Activated CD4-positive, alpha-beta T cell treated with anti-CD3 and anti-CD28 coated beads, Interleukin-2, amount 10 ng/mL, durations not matched to agents 7 days and 5 days (primary cell): ENCODE data around the gene S100A5. TPM values are rescaled to one million over a fixed set of nuclear protein-coding genes. Genes with fewer than 3 reads are reported as not detected.

Experiments used
- CTCF ChIA-PET: fragments of 350-600 bp; sonication (Branson Sonifier 250); formaldehyde crosslinking; loops from one replicate; lab custom pipeline; 2021; ENCODE audit warnings: antibody characterized with exemption; lab: Charles Lee
- POLR2A ChIA-PET: fragments of 350-600 bp; sonication (Branson Sonifier 250); formaldehyde crosslinking; loops from one replicate; lab custom pipeline; 2021; ENCODE audit warnings: antibody characterized with exemption; lab: Charles Lee
- DNase-seq: peaks from one replicate; pipeline ENCODE4 v3.0.0-alpha.2; 2020
- H3K27ac Mint-ChIP-seq: one replicate; pipeline ENCODE4 v1.8.0; 2021; ENCODE audit warnings: mild to moderate bottlenecking, moderate library complexity, mixed read lengths
- H3K27me3 Mint-ChIP-seq: one replicate; pipeline ENCODE4 v1.8.0; 2021; ENCODE audit warnings: mixed read lengths
- H3K36me3 Mint-ChIP-seq: one replicate; pipeline ENCODE4 v1.8.0; 2021; ENCODE audit warnings: low read depth, mixed read lengths
- H3K4me1 Mint-ChIP-seq: one replicate; pipeline ENCODE4 v1.8.0; 2021; ENCODE audit warnings: mixed read lengths
- H3K4me3 Mint-ChIP-seq: one replicate; pipeline ENCODE4 v1.8.0; 2021; ENCODE audit warnings: mild to moderate bottlenecking, moderate library complexity, mixed read lengths
- H3K9me3 Mint-ChIP-seq: one replicate; pipeline ENCODE4 v1.8.0; 2021; ENCODE audit warnings: mixed read lengths
- total RNA-seq, 2 experiments: library from RNA; stranded (reverse); gene quantifications; one replicate each; pipeline ENCODE4 v1.2.3, GENCODE V29; 2021

Gene S100A5
- total RNA-seq, 2 experiments from 2014 or later, result 3.0 to 3.8 TPM

GRCh38 chr1:153544453-153545066 lies 3.8 kb upstream of the S100A5 start:
- POLR2A ChIA-PET, result interaction anchor here (0.7 to 1.9 kb wide), 6 partner anchors 9 to 89 kb away, joined by 3 to 7 read pairs (median 4); partner anchors contain the start of genes CHTOP, S100A2 and S100A6
- DNase-seq, result no peak
- peaks cover 51% of the 10 kb centered on the region for H3K36me3 Mint-ChIP-seq
- H3K27me3 Mint-ChIP-seq, result no peaks in the 10 kb centered on the region
- H3K27ac Mint-ChIP-seq, result peak overlapping the region; percentile 98
- CTCF ChIA-PET, result interaction anchor here (0.7 to 4.6 kb wide), 12 partner anchors 10 to 34 kb away, joined by 3 to 56 read pairs (median 4); partner anchors contain the start of genes S100A2 and S100A6
- H3K4me3 Mint-ChIP-seq, result peak overlapping the region; percentile 91
- H3K4me1 Mint-ChIP-seq, result peaks cover 93% of the 10 kb centered on the region
- H3K9me3 Mint-ChIP-seq, result no peaks in the 10 kb centered on the region

GRCh38 chr1:153543736-153544135 lies 3.0 kb upstream of the S100A5 start:
- ChIA-PET CTCF (interaction anchor here (0.6 to 4.6 kb wide), 5 partner anchors 9 to 83 kb away, joined by 3 to 56 read pairs (median 4); partner anchors contain the start of genes S100A13, S100A2 and S100A6), POLR2A (no interaction called here)
- H3K4me1 Mint-ChIP-seq, result peaks cover 95% of the 10 kb centered on the region
- no peaks in the 10 kb centered on the region for H3K9me3 Mint-ChIP-seq
- no peak for DNase-seq
- H3K36me3 Mint-ChIP-seq, result peaks cover 53% of the 10 kb centered on the region
- no peaks in the 10 kb centered on the region for H3K27me3 Mint-ChIP-seq
- peak overlapping the region; percentile 91 for H3K4me3 Mint-ChIP-seq
- H3K27ac Mint-ChIP-seq, result peak overlapping the region; percentile 98

- Mint-ChIP-seq H3K36me3 (peaks cover 53% of the 10 kb centered on the region), H3K27me3 (no peaks in the 10 kb centered on the region), H3K9me3 (no peaks in the 10 kb centered on the region), H3K4me1 (peaks cover 93% of the 10 kb centered on the region), H3K27ac (peak overlapping the region; percentile 96), H3K4me3 (peak overlapping the region; percentile 91)
- no peak for DNase-seq
- ChIA-PET CTCF (interaction anchor here (0.6 to 4.6 kb wide), 3 partner anchors 9 to 84 kb away, joined by 4 to 56 read pairs (median 10); partner anchors contain the start of genes S100A13, S100A2 and S100A6), POLR2A (no interaction called here)
Observed at GRCh38 chr1:153542956-153543711, 2.4 kb upstream of the S100A5 start.

GRCh38 chr1:153541641-153542590 lies 1.2 kb upstream of the S100A5 start:
- Mint-ChIP-seq H3K27ac (peak overlapping the region; percentile 96), H3K4me1 (peaks cover 93% of the 10 kb centered on the region), H3K36me3 (peaks cover 56% of the 10 kb centered on the region), H3K9me3 (no peaks in the 10 kb centered on the region), H3K4me3 (no peak overlapping the region), H3K27me3 (no peaks in the 10 kb centered on the region)
- POLR2A ChIA-PET, result no interaction called here
- no peak for DNase-seq
- CTCF ChIA-PET, result interaction anchor here (1.3 to 2.9 kb wide), 6 partner anchors 10 to 31 kb away, joined by 3 to 12 read pairs (median 6); no protein-coding TSS in a partner anchor

GRCh38 chr1:153539395-153540093 lies 1.2 kb downstream of the S100A5 start:
- peak overlapping the region; percentile 96 for H3K27ac Mint-ChIP-seq
- no peak for DNase-seq
- peaks cover 83% of the 10 kb centered on the region for H3K4me1 Mint-ChIP-seq
- H3K36me3 Mint-ChIP-seq, result peaks cover 57% of the 10 kb centered on the region
- peak overlapping the region; percentile 65 for H3K4me3 Mint-ChIP-seq
- H3K27me3 Mint-ChIP-seq, result no peaks in the 10 kb centered on the region
- ChIA-PET CTCF (interaction anchor here (0.8 to 2.9 kb wide), 4 partner anchors 12 to 29 kb away, joined by 3 to 12 read pairs (median 6); no protein-coding TSS in a partner anchor), POLR2A (no interaction called here)
- no peaks in the 10 kb centered on the region for H3K9me3 Mint-ChIP-seq

GRCh38 chr1:153538315-153538821 lies 2.4 kb downstream of the S100A5 start:
- Mint-ChIP-seq H3K27ac (peak overlapping the region; percentile 66), H3K4me3 (no peak overlapping the region)
- CTCF ChIA-PET, result interaction anchor here (0.8 to 7.2 kb wide), 3 partner anchors 27 to 30 kb away, joined by 3 to 38 read pairs (median 4); no protein-coding TSS in a partner anchor

GRCh38 chr1:153537376-153537730 lies 3.4 kb downstream of the S100A5 start:
- Mint-ChIP-seq H3K4me1 (peaks cover 83% of the 10 kb centered on the region), H3K4me3 (peak overlapping the region; percentile 82), H3K9me3 (no peaks in the 10 kb centered on the region), H3K27ac (peak overlapping the region; percentile 98), H3K36me3 (peaks cover 52% of the 10 kb centered on the region), H3K27me3 (no peaks in the 10 kb centered on the region)
- no peak for DNase-seq
- ChIA-PET CTCF (interaction anchor here (1.4 to 7.2 kb wide), 3 partner anchors 8 to 31 kb away, joined by 4 to 56 read pairs (median 38); partner anchors contain the start of gene S100A4), POLR2A (no interaction called here)

More at GRCh38 chr1:153538315-153538821, 2.4 kb downstream of the S100A5 start:
- Mint-ChIP-seq H3K4me1 (peaks cover 83% of the 10 kb centered on the region), H3K9me3 (no peaks in the 10 kb centered on the region), H3K27me3 (no peaks in the 10 kb centered on the region), H3K36me3 (peaks cover 56% of the 10 kb centered on the region)
- no peak for DNase-seq
- POLR2A ChIA-PET, result no interaction called here

GRCh38 chr1:153536671-153537375 lies 3.9 kb downstream of the S100A5 start:
- ChIA-PET POLR2A (interaction anchor here (1.2 kb wide), 1 partner anchor 9 kb away, joined by 6 read pairs; the partner anchor contains the start of gene S100A4), CTCF (interaction anchor here (1.0 to 7.2 kb wide), 6 partner anchors 9 to 91 kb away, joined by 3 to 56 read pairs (median 13); partner anchors contain the start of genes S100A1, S100A13 and S100A4)
- peak overlapping the region; percentile 82 for H3K4me3 Mint-ChIP-seq
- no peaks in the 10 kb centered on the region for H3K27me3 Mint-ChIP-seq
- peaks cover 83% of the 10 kb centered on the region for H3K4me1 Mint-ChIP-seq
- no peaks in the 10 kb centered on the region for H3K9me3 Mint-ChIP-seq
- H3K27ac Mint-ChIP-seq, result peak overlapping the region; percentile 98
- peaks cover 51% of the 10 kb centered on the region for H3K36me3 Mint-ChIP-seq
- DNase-seq, result no peak

- peaks cover 51% of the 10 kb centered on the region for H3K36me3 Mint-ChIP-seq
- peak; percentile 88 for DNase-seq
- H3K27me3 Mint-ChIP-seq, result no peaks in the 10 kb centered on the region
- POLR2A ChIA-PET, result interaction anchor here (0.6 to 1.2 kb wide), 5 partner anchors 9 to 1683 kb away, joined by 3 to 8 read pairs (median 4); partner anchors contain the start of genes CHTOP and S100A4
- CTCF ChIA-PET, result interaction anchor here (0.8 to 7.2 kb wide), 11 partner anchors 9 to 92 kb away, joined by 3 to 99 read pairs (median 9); partner anchors contain the start of genes S100A1, S100A13, S100A2 and S100A4
- H3K9me3 Mint-ChIP-seq, result no peaks in the 10 kb centered on the region
- H3K4me1 Mint-ChIP-seq, result peaks cover 83% of the 10 kb centered on the region
- peak overlapping the region; percentile 98 for H3K27ac Mint-ChIP-seq
- H3K4me3 Mint-ChIP-seq, result peak overlapping the region; percentile 82
Observed at GRCh38 chr1:153536012-153536670, 4.6 kb downstream of the S100A5 start.
